ENCODE results near the gene USP35.
"Not testable (repeated sequence)": the region's sequence is repeated elsewhere in the genome, so short reads cannot be mapped to it uniquely, and the experiment has no call there.

USP35 gene

DNA sequence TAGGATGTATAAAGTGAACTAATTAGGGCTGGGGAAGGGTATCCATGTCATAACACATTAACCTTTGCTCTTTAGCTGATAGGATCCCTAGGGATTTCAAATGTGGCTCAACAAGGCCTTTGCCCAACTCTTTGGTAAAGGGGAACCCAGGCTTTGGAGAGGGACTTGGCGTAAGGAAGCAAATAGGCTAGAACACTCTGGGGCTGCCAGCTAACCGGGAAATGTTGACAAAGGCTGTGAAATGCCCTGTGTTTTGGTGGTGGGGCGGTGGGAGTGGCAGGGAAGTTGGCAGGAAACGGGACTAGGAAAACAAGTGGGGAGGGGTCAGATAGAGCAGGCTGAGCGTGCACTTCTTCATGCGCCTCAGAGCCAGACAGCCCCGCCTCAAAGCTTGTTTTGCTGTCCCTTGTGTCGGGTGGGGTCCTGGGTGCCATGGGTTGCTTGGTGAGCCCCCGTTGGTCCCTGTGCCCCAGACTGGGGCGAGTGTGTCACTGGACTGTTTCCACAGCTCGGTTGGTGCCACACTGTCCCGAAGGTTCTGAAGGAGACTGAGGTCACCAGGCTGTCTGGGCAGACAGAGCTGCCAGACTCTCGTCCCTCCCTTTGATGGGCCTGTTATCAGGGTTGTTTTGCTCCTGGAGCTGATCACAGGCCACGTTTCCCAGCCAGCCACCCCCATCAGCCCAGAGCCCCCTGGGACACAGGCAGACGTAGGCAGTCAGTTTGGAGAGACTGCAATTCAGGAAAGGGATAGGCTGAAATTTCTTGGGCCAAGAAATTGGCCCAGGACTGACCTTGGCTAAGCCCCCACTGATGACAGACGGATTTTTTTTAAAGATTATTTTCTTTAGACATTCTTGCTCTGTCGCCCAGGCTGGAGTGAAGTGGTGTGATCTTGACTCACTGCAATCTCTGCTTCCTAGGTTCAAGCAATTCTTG is 19.9 kb upstream of the USP35 start:
- no peak for DNase-seq

DNA sequence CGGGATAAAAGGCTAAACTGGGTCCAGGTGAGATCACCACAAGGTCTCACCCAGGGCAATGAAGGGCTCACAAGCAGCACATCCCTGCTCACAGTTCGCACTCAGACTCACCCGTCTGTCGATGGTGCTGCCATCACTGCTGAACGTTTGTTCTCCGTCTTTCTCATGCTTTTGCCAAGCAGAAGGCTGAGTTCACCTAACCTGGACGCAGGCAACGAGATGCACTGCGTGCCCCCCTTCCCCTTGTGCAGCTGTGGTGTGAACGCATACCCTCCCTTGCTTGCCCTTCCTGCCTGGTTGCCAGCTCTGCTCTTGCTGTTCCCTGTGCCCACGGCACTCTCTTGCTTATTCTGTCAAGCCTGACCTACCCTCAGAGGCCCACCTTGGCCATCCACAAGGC is 18.3 kb upstream of the USP35 start:
- no peak for DNase-seq

DNA sequence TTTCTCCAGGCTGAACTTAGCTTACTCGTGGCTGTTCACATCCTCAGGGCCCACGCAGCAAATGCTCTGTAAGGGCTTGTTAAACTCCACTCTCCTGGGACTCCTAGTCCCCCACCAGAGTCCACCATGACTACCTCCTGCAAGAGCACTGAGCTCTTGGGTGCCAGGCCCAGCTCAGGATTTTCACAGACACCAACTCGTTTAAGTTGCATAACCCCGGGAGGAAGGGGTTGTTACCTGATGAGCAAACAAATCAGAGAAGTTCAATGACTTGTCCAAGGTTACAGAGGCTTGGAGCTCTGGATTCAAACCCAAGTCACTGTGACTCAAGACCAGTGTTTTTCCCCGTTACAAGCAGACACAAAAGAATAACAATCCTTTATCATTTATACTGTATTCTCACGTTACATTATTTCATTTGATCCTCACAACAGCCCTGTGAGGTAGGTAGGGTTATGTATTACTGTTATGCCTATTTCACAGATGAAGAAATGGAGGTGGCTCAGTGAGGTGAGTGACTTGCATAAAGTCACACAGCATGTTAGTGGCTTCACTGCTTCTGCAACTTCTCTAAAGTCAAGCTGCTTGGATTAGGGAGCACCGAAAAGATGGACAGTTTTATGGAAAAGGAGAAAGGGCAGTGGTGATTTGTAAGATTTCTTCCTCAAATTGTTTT is 17.7 kb upstream of the USP35 start:
- no peak for DNase-seq

- no peak for DNase-seq
These were observed 16.8 kb upstream of the USP35 start for GRCh38 chr11:78171951-78172350.

DNA sequence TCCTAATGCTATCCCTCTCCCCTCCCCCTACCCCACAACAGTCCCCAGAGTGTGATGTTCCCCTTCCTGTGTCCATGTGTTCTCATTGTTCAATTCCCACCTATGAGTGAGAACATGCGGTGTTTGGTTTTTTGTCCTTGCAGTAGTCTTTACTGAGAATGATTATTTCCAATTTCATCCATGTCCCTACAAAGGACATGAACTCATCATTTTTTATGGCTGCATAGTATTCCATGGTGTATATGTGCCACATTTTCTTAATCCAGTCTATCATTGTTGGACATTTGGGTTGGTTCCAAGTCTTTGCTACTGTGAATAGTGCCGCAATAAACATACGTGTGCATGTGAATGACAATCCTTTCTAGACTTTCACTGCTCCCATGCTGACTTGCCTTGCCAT is 12.9 kb upstream of the USP35 start:
- not testable (repeated sequence) for DNase-seq

DNA sequence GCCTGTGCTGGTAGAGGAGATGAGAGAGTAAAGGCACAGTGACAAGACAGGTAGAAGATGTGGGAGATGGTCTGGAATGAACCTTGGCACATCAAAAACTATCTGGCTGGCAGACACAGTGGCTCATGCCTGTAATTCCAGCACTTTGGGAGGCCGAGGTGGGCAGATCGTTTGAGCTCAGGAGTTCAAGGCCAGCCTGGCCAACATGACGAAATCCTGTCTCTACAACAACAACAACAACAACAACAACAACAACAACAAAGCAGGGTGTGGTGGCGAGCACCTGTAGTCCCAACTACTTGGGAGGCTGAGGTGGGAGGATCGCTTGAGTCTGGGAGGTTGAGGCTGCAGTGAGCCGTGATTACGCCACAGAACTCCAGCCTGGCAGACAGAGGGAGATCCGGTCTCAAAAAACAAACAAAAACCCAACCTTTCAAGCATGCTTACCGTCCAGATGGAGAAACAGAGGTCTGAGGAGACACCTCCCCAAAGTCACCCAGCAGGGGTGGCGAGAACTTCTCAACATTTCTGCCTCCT is 12.0 kb upstream of the USP35 start:
- no peak for DNase-seq

- no peak for DNase-seq
These were observed 11.5 kb upstream of the USP35 start for GRCh38 chr11:78177216-78177615.

DNA sequence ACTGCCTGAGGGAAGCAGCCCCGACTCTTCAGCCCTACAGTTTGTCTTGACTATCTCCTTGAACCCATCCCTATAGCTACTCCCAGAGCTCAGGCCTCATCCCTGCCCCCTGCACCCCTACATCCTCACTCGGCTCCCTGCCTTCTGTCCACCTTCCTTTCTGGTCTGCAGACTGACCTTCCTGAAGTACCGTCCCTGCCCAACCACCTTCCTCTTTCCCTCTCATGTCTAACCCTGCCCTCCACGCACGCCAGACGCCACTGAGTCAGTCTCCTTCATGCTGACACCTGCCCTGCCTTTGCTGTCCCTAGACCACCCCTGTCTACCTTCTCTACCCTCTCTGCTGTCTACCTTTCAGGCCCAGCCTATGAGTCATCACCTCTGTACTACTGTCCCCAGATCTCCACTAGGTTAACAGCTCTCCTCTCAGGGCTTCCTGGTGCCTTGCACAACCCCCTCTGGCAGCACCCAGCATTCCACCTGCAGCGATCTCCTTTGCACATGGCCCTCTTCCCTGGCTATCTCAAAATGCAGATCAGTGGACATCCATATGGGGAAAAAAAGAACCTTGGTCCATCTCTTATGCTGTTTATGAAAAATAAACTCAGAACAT is 9.2 kb upstream of the USP35 start:
- no peak for DNase-seq

DNA sequence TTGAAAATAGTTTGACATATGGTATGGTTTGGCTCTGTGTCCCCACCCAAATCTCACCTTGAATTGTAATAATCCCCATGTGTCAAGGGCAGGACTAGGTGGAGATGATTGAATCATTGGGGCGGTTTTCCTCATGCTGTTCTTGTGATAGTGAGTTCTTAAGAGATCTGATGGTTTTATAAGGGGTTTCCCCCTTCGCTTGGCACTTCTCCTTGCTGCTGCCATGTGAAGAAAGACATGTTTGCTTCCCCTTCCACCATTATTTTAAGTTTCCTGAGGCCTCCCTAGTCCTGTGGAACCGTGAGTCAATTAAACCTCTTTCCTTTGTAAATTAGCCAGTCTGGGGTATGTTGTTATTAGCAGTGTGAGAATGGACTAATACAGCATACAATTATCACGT is 8.0 kb upstream of the USP35 start:
- no peak for DNase-seq

DNA sequence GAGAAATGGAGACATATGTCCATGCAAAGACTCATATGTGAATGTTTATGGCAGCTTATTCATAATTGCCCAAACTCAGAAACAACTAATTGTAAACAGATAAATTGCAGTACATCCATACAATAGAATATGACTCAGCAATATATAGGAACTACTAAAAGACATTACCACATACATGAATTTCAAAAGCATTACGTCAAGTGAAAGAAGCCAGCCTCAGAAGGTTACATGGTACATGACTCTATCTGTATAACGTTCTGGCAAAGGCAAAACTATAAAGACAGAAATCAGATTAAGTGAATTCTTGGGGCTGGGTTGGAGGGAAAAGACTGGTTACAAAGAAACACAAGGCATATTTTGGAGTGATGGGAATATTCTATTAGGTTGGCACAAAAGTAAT is 7.5 kb upstream of the USP35 start:
- no peak for DNase-seq

GRCh38 chr11:78187366-78188285 is 1.1 kb upstream of the USP35 start:
- peak; percentile 73 to 81 for DNase-seq

DNA sequence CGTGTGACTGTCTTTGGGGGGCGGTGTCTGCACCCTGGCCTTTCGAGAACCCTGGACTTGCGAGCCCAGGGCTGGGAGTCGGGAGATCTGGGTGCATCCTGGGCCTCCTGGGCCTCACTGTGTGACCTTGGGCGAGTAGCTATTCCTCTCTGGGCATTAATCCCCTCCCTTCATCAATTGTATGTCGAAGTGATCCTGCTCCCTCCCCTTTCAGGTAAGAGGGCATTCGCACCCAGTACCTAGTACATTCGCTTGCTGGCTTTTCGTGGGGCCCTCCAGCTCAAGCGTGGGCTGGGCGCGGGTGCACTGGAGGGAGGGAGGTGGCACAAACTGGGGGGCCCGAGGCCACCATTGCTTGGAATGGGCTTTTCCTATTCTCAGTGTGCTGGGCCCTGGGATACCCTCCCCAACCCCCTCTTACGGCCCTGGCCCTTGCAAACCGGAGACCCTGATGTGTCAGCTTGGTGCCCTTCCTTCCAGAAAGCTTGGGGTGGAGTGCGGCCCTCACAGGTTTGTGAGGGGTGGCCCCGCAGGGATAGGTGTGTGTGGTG is 530 bp downstream of the USP35 start:
- DNase-seq: no peak

DNA sequence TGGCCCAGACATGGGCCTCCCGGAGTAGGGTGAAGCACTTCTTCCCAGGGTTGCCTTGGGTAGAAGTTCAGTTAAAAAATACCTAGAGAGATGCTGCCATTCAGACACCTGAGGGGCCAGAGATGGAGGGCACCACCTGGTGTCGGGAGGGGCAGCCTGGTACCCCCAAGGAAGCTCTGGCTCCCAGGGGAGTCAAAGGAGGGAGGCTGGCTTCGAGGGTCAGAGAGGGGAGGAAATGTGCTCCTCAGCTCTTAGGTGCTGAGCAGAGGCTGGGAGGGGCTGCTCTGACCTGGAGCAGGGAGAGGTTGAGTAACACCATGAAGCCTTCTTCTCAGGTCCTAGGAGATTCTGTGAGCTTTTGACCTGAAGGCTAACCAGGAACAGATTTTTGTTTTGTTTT is 1.1 kb downstream of the USP35 start:
- DNase-seq: no peak

GRCh38 chr11:78190374-78190773 is 1.7 kb downstream of the USP35 start:
- DNase-seq: no peak

DNA sequence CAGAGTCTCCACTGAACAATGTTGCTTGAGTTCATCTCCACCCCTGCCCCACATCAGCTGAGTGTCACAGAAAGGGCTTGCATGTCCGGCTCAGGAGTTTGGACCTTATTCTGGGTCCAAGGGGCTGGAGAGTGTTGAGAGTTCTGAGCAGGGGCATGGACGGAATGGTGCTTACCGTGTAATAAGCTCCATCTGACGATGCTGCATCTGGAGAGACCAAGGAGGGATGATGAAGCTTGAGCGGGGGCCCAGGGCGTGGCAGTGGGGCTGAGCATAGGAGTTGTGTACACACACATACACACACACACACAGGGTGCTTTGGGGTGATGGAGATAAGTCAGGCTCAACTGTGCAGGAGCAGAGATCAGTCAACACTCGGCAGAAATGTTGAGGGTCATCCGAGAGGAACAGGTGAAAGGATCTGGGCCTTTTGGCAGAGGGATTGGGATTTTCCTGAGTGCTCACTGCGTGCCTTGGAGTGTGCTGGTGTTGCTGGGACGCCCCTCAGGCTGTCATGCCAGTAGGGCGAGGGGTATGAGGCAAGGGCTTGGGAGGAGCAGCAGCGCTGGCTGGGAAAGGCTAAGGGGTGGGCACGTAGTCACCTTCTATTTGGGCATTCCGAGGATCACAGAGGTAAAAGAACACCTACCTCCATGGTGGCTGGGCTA is 2.3 kb downstream of the USP35 start:
- no peak for DNase-seq

DNA sequence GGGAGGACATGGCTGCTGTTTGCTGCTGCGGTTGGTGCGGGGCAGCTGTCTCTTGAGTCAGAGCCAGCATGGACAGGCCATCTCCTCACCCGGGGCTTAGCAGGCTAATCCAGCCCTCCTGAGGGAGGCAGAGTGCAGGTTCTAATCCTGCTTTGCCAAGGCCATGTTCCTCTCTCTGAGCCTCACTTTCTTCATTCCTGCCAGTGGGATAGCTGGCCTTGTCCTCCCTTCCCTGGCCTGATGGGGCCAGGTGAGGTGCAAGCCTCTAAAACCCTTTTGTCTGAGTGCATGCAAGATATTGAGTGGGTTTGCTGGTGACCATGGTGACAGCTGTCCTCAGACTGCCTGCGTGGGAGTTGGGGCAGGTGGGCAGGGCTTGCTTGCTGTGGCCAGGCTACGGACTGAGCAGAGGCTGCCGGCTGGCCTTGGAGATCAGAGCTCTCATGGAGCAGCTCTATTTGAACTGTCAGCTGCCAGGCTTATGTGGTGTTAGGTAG is 3.6 kb downstream of the USP35 start:
- no peak for DNase-seq

GRCh38 chr11:78192911-78193351 is 4.2 kb downstream of the USP35 start:
- DNase-seq: no peak

DNA sequence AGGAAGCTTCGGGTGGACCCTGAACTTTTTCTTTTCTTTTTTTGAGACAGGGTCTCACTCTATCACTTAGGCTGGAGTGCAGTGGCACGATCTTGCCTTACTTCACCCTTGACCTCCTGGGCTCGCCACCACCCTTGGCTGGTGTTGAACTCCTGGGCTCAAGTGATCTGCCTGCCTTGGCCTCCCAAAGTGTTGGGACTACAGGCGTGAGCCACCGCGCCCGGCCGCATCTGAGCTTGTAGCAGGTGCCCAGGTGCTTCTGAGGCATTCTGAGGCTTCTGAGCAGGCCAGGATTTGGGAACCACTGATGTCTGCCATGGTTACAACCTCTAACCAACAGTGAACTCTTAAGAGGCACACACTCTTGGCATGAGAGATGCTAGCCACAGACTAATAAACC is 5.1 kb downstream of the USP35 start:
- DNase-seq: no peak

DNA sequence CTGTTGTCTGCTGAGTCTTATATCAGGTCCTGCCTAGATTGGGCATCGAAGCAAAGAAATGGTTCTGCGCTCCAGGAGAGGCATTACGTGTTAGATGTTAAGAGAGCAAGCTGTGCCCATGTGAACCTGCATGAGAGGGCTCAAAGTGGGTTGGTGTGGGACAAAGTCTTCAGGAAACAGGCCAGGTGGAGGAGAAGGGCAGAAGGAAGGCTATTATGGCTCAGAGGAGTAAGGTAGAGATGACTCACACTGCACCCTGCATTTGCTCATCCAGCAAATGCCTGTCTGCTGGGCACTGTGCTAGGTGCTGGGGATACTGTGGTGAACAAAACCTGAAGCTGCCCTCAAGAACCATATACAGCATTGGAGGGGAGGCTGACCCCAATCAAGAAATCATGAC is 5.8 kb downstream of the USP35 start:
- DNase-seq: no peak

DNA sequence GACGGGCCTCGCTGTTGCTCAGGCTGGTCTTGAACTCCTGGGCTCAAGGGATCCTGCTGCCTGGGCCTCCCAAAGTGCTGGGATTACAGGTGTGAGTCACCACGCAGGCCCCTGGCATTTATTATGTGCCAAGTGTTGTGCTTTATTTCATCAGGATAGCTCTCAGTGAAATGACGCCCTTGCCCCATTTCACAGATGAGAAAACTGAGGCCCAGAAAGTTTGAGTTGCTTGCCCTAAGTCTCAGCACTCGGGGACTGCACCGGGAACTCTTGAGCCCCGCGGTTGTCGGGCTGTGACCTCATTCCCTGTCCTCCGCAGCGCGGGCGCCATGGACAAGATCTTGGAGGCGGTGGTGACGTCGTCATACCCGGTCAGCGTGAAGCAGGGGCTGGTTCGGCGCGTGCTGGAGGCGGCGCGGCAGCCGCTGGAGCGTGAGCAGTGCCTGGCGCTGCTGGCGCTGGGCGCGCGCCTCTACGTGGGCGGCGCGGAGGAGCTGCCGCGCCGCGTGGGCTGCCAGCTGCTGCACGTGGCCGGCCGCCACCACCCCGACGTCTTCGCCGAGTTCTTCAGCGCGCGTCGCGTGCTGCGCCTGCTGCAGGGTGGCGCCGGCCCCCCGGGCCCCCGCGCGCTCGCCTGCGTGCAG is 7.3 kb downstream of the USP35 start:
- no peak for DNase-seq

GRCh38 chr11:78196661-78197091 is 8.0 kb downstream of the USP35 start:
- DNase-seq: no peak

Measured in activated CD4-positive, alpha-beta T cell treated with anti-CD3 and anti-CD28 coated beads, Interleukin-2, amount 50 U/mL, for 4 hours (primary cell).